ENCODE results near the gene DGKG.

DNA sequence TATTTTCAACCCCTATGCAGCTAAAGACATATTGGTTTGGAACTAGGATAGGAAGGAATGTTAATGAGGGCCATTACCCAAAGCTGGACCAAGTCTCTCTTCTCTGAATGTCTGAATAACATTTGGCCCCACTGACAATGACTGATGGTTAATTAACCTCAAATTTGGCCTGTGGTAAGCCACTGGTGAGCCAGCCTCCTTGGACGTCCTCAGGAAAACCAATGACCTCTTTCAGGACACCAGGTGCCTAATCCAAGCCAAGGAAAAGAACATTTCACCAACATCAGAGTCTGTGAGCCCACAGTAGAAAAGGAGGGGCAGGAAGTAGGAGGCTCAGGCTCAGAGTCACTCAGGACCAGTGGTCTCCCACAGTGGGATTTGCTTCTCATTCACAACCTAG, 196.7 kb downstream of the DGKG start:
- TF ChIP-seq, protein P1, sequence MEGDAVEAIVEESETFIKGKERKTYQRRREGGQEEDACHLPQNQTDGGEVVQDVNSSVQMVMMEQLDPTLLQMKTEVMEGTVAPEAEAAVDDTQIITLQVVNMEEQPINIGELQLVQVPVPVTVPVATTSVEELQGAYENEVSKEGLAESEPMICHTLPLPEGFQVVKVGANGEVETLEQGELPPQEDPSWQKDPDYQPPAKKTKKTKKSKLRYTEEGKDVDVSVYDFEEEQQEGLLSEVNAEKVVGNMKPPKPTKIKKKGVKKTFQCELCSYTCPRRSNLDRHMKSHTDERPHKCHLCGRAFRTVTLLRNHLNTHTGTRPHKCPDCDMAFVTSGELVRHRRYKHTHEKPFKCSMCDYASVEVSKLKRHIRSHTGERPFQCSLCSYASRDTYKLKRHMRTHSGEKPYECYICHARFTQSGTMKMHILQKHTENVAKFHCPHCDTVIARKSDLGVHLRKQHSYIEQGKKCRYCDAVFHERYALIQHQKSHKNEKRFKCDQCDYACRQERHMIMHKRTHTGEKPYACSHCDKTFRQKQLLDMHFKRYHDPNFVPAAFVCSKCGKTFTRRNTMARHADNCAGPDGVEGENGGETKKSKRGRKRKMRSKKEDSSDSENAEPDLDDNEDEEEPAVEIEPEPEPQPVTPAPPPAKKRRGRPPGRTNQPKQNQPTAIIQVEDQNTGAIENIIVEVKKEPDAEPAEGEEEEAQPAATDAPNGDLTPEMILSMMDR (IDR thresholded peaks at IDR 0.05), result no peak
- TF ChIP-seq POLR2A (IDR thresholded peaks at IDR 0.05) (no peak), EP300 (IDR thresholded peaks at IDR 0.05) (no peak)

Measured in tibial nerve (tissue), 4 donors.